ENCODE measurements around the gene LRCH1. TPM values are rescaled to one million over a fixed set of nuclear protein-coding genes. Genes with fewer than 3 reads are reported as not detected.

Gene LRCH1
- total and polyA plus RNA-seq, 2 donors from 2014 or later, result 10.2 to 39.0 TPM

- Histone ChIP-seq H3K4me1 (ENCODE audit: control insufficient read depth in 2 of 3, insufficient read depth in 2 of 3, low read depth in 1 of 3, low read length in 3 of 3) (peaks cover 0 to 6% (median 0%) of the 10 kb centered on the region in 3 donors), H3K9me3 (ENCODE audit: control insufficient read depth in 2 of 3, insufficient read depth in 1 of 3, low read length in 3 of 3) (no peaks in the 10 kb centered on the region), H3K36me3 (ENCODE audit: control insufficient read depth in 2 of 3, insufficient read depth in 3 of 3, low read length in 3 of 3) (no peaks in the 10 kb centered on the region)
These were observed 10.1 kb upstream of the LRCH1 start for GRCh38 chr13:46542833-46543232.

GRCh38 chr13:46543287-46543686, 9.7 kb upstream of the LRCH1 start:
- H3K9ac ChIP-seq (ENCODE audit: low read length in 3 of 3), result no peak overlapping the region
- no peak overlapping the region for H3K4me3 ChIP-seq (ENCODE audit: low read length in 3 of 3)
- no peak for FAIRE-seq
- TF ChIP-seq CTCF (IDR thresholded peaks at IDR 0.05; ENCODE audit: borderline replicate concordance, extremely low read depth, insufficient read depth), result no peak
- H3K27ac ChIP-seq (ENCODE audit: low read depth in 2 of 2, low read length in 2 of 2), result peak overlapping the region in 1 of 2 donors; percentile 3
- DNase-seq, result no peak
- no peaks in the 10 kb centered on the region for H3K9me3 ChIP-seq (ENCODE audit: control insufficient read depth in 2 of 3, insufficient read depth in 1 of 3, low read length in 3 of 3)
- no peaks in the 10 kb centered on the region for H3K36me3 ChIP-seq (ENCODE audit: control insufficient read depth in 2 of 3, insufficient read depth in 3 of 3, low read length in 3 of 3)
- intact Hi-C loops (cut with DNase I), result no loop called here
- peaks cover 0 to 6% (median 0%) of the 10 kb centered on the region in 3 donors for H3K4me1 ChIP-seq (ENCODE audit: control insufficient read depth in 2 of 3, insufficient read depth in 2 of 3, low read depth in 1 of 3, low read length in 3 of 3)
- no peaks in the 10 kb centered on the region for H3K27me3 ChIP-seq (ENCODE audit: control insufficient read depth, insufficient read depth, low read length)

More at GRCh38 chr13:46542833-46543232, 10.1 kb upstream of the LRCH1 start:
- DNase-seq (no peak), FAIRE-seq (no peak)
- Histone ChIP-seq H3K4me3 (ENCODE audit: low read length in 3 of 3) (no peak overlapping the region), H3K9ac (ENCODE audit: low read length in 3 of 3) (no peak overlapping the region), H3K27me3 (ENCODE audit: control insufficient read depth, insufficient read depth, low read length) (no peaks in the 10 kb centered on the region), H3K27ac (ENCODE audit: low read depth in 2 of 2, low read length in 2 of 2) (peak overlapping the region in 1 of 2 donors; percentile 3)
- intact Hi-C loops (cut with DNase I), result no loop called here
- no peak for TF ChIP-seq CTCF (IDR thresholded peaks at IDR 0.05; ENCODE audit: borderline replicate concordance, extremely low read depth, insufficient read depth)

GRCh38 chr13:46544208-46544607, 8.8 kb upstream of the LRCH1 start:
- DNase-seq (no peak), FAIRE-seq (no peak)
- no peak overlapping the region for H3K4me3 ChIP-seq (ENCODE audit: low read length in 3 of 3)
- intact Hi-C loops (cut with DNase I), result no loop called here
- no peaks in the 10 kb centered on the region for H3K9me3 ChIP-seq (ENCODE audit: control insufficient read depth in 2 of 3, insufficient read depth in 1 of 3, low read length in 3 of 3)
- TF ChIP-seq CTCF (IDR thresholded peaks at IDR 0.05; ENCODE audit: borderline replicate concordance, extremely low read depth, insufficient read depth), result no peak
- H3K27ac ChIP-seq (ENCODE audit: low read depth in 2 of 2, low read length in 2 of 2), result no peak overlapping the region
- no peaks in the 10 kb centered on the region for H3K36me3 ChIP-seq (ENCODE audit: control insufficient read depth in 2 of 3, insufficient read depth in 3 of 3, low read length in 3 of 3)
- no peak overlapping the region for H3K9ac ChIP-seq (ENCODE audit: low read length in 3 of 3)
- no peaks in the 10 kb centered on the region for H3K27me3 ChIP-seq (ENCODE audit: control insufficient read depth, insufficient read depth, low read length)
- H3K4me1 ChIP-seq (ENCODE audit: control insufficient read depth in 2 of 3, insufficient read depth in 2 of 3, low read depth in 1 of 3, low read length in 3 of 3), result peaks cover 0 to 6% (median 0%) of the 10 kb centered on the region in 3 donors

GRCh38 chr13:46544811-46545210, 8.2 kb upstream of the LRCH1 start:
- H3K9ac ChIP-seq (ENCODE audit: low read length in 3 of 3), result no peak overlapping the region
- no peak for TF ChIP-seq CTCF (IDR thresholded peaks at IDR 0.05; ENCODE audit: borderline replicate concordance, extremely low read depth, insufficient read depth)
- peaks cover 0 to 6% (median 0%) of the 10 kb centered on the region in 3 donors for H3K4me1 ChIP-seq (ENCODE audit: control insufficient read depth in 2 of 3, insufficient read depth in 2 of 3, low read depth in 1 of 3, low read length in 3 of 3)
- FAIRE-seq, result no peak
- no peaks in the 10 kb centered on the region for H3K9me3 ChIP-seq (ENCODE audit: control insufficient read depth in 2 of 3, insufficient read depth in 1 of 3, low read length in 3 of 3)
- intact Hi-C loops (cut with DNase I), result no loop called here
- no peaks in the 10 kb centered on the region for H3K27me3 ChIP-seq (ENCODE audit: control insufficient read depth, insufficient read depth, low read length)
- H3K36me3 ChIP-seq (ENCODE audit: control insufficient read depth in 2 of 3, insufficient read depth in 3 of 3, low read length in 3 of 3), result no peaks in the 10 kb centered on the region
- DNase-seq, result no peak
- H3K4me3 ChIP-seq (ENCODE audit: low read length in 3 of 3), result no peak overlapping the region
- no peak overlapping the region for H3K27ac ChIP-seq (ENCODE audit: low read depth in 2 of 2, low read length in 2 of 2)

Data from kidney (tissue), 14 donors.